ENCODE results near the gene PRDM5.

PRDM5 gene

GRCh38 chr4:120915336-120915735 lies 7.2 kb downstream of the PRDM5 start:
- DNase-seq (ENCODE audit: low read depth in 2 of 2, low spot score in 1 of 2) = no peak

- no peak for DNase-seq (ENCODE audit: low read depth in 2 of 2, low spot score in 1 of 2)
Observed at GRCh38 chr4:120903419-120903818, 19.1 kb downstream of the PRDM5 start.

DNA sequence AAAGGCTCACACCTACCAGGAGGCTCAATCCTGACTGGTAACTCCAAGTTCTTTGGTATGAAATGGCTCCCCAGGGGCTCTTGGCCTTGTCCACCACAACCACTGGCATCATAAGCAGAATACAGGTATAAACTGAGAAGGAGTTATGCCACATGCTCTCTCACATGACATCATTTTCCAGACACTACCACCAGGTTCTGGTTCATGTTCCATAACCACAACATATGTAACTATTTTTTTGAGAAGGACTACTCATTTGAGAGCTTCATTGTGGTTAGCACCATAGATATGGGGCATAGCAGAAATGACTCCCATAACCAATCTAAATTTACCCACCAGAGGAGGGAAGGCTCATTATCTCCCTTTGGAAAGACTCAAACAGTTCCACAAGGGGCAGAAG lies 19.6 kb downstream of the PRDM5 start:
- DNase-seq (ENCODE audit: low read depth in 2 of 2, low spot score in 1 of 2) = no peak

GRCh38 chr4:120901731-120902130 lies 20.8 kb downstream of the PRDM5 start:
- no peak for DNase-seq (ENCODE audit: low read depth in 2 of 2, low spot score in 1 of 2)

DNA sequence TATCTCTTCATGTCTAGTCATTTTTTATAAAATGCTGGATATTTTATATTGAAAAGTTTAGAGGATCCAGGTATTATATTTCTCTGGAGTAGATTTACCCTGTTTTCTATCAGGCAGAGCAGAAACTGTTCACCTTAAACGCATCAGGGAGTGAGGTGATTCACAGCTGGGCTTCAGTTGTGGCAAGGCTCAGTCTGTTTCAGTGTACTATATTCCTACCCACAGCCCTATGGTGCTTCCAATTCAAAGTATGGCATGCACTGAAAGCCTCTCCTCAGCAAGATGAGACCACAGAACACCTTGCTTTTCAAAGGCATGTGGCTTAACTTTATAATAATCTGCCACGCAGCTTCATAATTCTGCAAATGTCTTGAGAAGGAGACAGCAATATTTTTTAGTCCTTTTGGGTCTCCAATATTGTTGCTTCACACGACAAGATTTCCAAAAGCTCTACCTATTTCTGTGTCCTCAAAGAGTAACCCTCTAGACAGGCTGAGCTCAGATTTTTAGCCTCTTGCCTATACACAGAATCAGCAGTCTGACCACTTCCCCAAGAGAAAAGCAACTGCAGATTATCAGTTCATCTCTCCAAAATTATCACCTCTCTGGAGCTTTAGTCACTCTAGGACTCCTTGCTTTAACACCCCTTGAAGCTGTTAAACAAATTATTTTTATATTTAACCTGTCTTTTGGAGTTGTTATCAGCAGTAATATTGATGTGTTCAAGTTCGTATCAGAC lies 24.4 kb downstream of the PRDM5 start:
- no peak for DNase-seq (ENCODE audit: low read depth in 2 of 2, low spot score in 1 of 2)

DNA sequence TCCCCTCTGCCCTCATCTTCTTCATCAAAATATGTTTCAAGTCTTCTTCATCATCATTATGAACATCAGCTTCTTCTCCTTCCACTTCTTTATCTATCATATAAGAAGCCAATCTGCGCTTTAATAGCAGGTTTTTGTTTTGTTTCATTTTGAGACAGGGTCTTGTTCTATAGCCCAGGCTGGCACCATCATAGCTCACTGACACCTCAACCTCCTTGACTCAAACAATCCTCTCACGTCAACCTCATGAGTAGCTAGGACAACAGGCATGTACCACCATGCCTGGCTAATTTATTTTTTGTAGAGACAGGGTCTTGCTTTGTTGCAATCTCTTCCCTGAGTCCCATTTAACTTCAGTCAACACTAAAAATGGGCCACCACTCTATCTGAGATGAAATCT lies 27.0 kb downstream of the PRDM5 start:
- DNase-seq (ENCODE audit: low read depth in 2 of 2, low spot score in 1 of 2) = no peak

DNA sequence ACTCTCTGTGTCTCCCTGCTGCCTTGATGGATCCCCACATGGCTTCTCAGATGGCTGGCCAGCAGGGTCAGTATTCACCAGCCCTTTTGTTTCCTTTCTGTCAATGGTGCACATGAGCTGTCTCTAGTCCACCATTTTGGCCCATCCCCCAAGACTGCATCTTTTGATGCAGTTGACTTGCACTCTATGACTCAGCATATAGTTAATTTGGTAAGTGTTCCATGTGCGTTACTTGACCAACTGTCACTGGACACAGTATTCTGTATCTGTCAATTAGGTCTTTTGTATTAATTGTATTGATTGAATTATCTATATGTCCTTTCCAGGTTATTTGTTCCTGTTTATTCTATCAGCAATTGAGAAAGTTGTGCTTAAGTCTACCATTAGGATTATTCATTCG lies 29.2 kb downstream of the PRDM5 start:
- DNase-seq (ENCODE audit: low read depth in 2 of 2, low spot score in 1 of 2) = no peak

DNA sequence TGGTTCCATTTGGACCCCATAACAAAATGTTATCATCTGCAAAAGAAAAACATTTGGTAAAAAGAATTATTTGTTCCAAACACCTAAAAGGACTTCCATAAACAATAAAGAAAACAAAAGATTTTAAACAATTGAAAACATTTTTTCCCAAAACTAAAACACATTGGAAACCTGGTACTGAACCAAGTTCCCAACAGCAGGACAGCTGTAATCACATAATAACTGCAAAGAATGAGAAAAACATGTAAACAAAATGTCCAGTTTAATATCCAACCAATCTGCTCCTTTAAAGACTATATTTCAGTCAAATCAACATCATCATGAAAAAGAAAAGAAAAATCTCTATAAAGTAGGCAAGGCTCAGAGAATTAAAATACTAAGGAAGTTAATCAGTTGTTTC lies 36.3 kb downstream of the PRDM5 start:
- DNase-seq (ENCODE audit: low read depth in 2 of 2, low spot score in 1 of 2) = no peak

GRCh38 chr4:120881846-120882245 lies 40.7 kb downstream of the PRDM5 start:
- no peak for DNase-seq (ENCODE audit: low read depth in 2 of 2, low spot score in 1 of 2)

DNA sequence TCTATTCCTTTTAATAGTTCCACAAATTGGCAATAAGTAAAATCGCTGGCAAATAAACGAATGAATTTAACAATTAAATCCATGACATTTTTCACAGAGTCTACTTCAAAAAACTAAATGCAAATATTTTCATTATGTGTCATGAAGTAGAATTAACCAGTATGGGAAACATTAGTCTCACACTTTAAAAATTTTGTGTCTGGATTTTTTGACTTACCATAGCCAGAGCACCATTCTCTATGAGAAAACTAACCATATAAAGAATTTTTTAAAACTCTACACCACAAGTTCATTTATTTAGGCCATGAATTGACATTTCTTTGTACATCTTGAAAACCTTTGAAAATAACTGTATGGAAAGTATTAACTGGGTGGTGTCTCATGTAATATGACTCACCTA lies 41.2 kb downstream of the PRDM5 start:
- DNase-seq (ENCODE audit: low read depth in 2 of 2, low spot score in 1 of 2) = no peak

GRCh38 chr4:120877021-120877420 lies 45.5 kb downstream of the PRDM5 start:
- no peak for DNase-seq (ENCODE audit: low read depth in 2 of 2, low spot score in 1 of 2)

DNA sequence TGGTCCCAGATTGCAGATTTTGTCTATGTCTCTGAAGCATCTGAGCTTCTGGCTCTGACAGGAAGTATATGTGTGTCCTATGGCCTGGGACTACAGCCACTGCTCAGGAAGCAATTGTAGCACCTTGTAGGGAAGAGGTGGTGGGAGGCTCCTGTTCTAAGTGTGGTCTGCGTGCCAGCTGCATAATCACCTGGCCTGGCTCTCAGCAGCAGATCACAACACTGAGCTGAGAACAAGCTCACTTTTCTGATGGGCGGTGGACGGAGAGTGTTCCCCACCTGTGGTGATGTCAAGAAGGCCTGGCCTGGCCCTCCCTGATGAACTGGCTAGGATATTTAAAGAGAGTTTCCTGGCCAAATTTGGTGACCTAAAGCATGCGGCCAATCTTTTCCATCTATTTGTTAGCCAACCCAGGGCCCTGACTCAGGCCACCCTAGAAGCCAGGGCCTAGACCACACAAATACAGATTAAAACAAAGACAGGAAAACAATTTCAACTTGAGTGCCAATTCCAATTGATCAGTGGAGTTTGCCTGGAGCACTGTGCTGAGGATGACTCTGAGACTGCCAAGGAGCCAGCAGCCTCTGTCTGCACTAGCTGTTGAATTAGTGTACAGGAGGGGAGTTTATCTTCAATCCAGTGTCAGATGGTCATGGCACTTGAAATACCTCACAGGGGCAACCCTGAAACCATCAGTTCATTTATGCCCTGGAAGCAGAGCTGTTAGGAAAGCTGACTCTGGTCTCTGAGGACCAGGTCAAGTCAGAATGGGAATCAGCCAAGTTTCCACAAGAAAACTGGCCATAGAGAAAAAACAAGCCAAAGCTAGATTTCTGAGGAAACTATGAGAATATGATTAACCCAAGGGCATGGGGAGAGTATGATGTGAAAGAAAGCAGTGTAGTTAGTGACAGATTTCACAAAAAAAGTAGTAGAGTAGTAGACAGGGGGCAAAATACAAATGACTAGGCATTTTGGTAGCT lies 47.4 kb downstream of the PRDM5 start:
- DNase-seq (ENCODE audit: low read depth in 2 of 2, low spot score in 1 of 2) = no peak

DNA sequence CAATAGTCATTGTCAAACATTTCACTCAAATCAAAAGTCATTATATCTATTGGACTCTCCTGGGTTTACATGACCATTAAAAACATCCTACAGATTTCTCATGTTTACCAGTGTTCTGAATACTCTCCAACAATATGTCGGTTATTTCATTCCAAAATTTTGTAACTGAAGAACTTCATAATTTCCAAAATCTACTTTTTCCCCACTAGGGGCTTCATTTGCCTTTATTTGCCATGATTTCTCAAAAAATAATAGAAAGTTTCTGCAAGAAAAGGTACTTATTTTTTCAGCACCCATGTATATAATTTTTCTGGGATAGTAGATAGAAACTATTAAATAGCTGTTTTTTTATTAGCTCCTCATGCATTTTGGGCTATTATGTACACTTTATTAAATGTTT lies 49.0 kb downstream of the PRDM5 start:
- no peak for DNase-seq (ENCODE audit: low read depth in 2 of 2, low spot score in 1 of 2)

DNA sequence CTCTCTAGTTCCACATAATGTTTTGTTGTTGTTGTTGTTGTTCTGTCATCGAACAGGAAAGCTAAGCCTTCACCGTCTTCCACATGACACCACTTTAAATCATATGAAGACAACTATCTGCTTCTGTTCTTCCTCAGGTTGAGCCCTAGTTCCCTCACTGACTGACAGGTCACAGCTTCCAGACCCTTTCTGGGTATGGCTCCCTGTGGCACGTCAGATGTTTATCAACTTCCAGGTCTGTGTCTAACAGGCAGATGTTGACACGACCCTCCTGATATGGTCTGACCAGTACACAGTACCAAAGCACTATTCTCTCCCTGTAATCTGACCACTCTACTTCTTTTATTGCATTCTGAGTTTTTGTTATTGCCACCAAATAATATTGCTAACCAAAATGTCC lies 51.4 kb downstream of the PRDM5 start:
- DNase-seq (ENCODE audit: low read depth in 2 of 2, low spot score in 1 of 2) = no peak

- DNase-seq (ENCODE audit: low read depth in 2 of 2, low spot score in 1 of 2) = no peak
Observed at GRCh38 chr4:120870279-120870673, 52.2 kb downstream of the PRDM5 start.

- no peak for DNase-seq (ENCODE audit: low read depth in 2 of 2, low spot score in 1 of 2)
Observed at GRCh38 chr4:120869613-120870278, 52.8 kb downstream of the PRDM5 start.

DNA sequence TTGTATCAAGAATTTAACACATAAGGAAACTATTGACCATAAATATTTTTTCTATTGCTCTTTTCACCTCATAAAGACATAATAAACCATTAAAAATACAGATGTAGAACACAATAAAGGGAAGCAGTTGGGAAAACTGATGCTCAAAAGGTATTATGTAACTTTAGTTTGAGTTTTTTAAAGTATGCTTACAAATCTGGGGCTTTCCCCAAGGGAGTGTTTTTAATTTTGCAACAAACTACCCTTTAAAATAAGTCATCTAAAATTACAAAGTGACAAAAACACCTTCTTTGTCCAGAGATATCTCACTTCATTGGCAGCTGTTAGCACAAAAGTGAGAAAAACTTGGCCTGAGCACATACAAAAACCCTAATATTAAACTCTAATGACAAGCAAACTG lies 55.0 kb downstream of the PRDM5 start:
- no peak for DNase-seq (ENCODE audit: low read depth in 2 of 2, low spot score in 1 of 2)

DNA sequence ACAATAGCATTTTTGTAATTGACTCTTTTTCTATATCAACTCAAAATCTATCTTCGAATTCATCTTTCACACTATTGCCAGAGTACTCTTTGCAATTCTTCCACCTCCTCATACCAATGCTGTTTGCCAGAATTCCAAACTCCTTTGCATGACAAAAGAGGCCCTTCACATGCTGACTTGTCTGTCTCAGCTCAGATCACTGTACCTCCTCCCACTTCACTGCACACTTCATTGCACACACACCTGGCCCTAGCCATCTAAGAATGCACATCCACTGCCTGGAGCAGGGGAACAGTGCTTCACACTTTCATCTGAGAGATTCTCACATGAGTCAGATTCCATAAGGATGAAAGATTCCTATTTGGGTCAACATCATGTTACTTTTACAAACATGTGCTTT lies 56.5 kb downstream of the PRDM5 start:
- no peak for DNase-seq (ENCODE audit: low read depth in 2 of 2, low spot score in 1 of 2)

GRCh38 chr4:120864969-120865368 lies 57.6 kb downstream of the PRDM5 start:
- DNase-seq (ENCODE audit: low read depth in 2 of 2, low spot score in 1 of 2) = no peak

- DNase-seq (ENCODE audit: low read depth in 2 of 2, low spot score in 1 of 2) = no peak
Observed at GRCh38 chr4:120862432-120862831, 60.1 kb downstream of the PRDM5 start.

- no peak for DNase-seq (ENCODE audit: low read depth in 2 of 2, low spot score in 1 of 2)
Observed at GRCh38 chr4:120861852-120862251, 60.7 kb downstream of the PRDM5 start.

DNA sequence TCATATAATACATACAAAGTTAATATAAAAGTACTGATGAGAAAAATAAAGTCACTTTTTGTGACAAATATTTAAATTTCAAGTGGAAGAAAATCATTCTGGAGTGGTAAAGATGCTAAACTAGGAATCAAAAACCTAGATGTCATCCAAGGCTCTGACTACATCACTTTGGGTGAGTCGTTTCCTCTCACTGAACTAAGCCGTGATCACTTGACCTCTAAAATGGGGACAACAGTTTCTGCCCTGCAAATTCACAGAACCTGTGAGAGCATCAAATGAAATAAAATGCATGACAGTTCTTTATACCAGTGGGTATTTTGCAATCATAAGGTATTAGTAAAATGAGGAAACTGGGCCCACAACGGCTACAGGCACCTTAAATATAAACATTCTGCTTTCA lies 63.8 kb downstream of the PRDM5 start:
- no peak for DNase-seq (ENCODE audit: low read depth in 2 of 2, low spot score in 1 of 2)

Data from stimulated activated CD8-positive, alpha-beta memory T cell treated with anti-CD3 and anti-CD28 coated beads, Interleukin-4, amount 100 ng/mL, for 4 hours (primary cell).